Caco-2 (cell line): ENCODE results near the gene ADPRS. TPM values are rescaled to one million over a fixed set of nuclear protein-coding genes. Genes with fewer than 3 reads are reported as not detected.

Experiments
- BruUV-seq: library from RNA; stranded (reverse); fragments of 400-500 nt; replicated peaks from 2 replicates; lab custom pipeline; 2021; lab: Mats Ljungman, UMichigan
- CTCF ChIA-PET: fragments of 300-600 bp; sonication (Branson Sonifier 250); formaldehyde crosslinking; loops from one replicate; lab custom pipeline; 2022; ENCODE audit warnings: antibody characterized with exemption; lab: Charles Lee
- POLR2A ChIA-PET: fragments of 300-600 bp; sonication (Branson Sonifier 250); formaldehyde crosslinking; loops from one replicate; lab custom pipeline; 2022; ENCODE audit warnings: antibody characterized with exemption; lab: Charles Lee
- DNase-seq, 2 experiments: peaks; one replicate each; pipeline versions ENCODE4 v3.0.0 to v3.0.0-alpha.2; 2020 to 2022
- H3K27me3 ChIP-seq: replicated peaks from 2 replicates; pipeline ENCODE4 v1.6.0; 2011; ENCODE audit warnings: low read length; ENCODE audit not compliant: control insufficient read depth, insufficient read depth
- H3K36me3 ChIP-seq: 2 replicates; pipeline ENCODE4 v1.5.1; 2011; ENCODE audit warnings: low read length; ENCODE audit not compliant: control insufficient read depth, insufficient read depth
- H3K4me1 ChIP-seq: fragments of 250-450 bp; sonication (Bioruptor Pico); 2 replicates; pipeline ENCODE4 v1.5.1; 2020; ENCODE audit warnings: mild to moderate bottlenecking
- H3K4me3 ChIP-seq: 2 replicates; pipeline ENCODE4 v1.5.1; 2011; ENCODE audit warnings: low read depth, mild to moderate bottlenecking, control low read depth, low read length
- H3K9me3 ChIP-seq: fragments of 250-450 bp; sonication (Bioruptor Pico); 2 replicates; pipeline ENCODE4 v1.5.1; 2020; ENCODE audit warnings: mild to moderate bottlenecking, moderate library complexity
- H3K27ac Mint-ChIP-seq: one replicate; pipeline ENCODE4 v1.8.0; 2022; ENCODE audit warnings: mixed read lengths; ENCODE audit not compliant: unreplicated experiment
- H3K27me3 Mint-ChIP-seq: one replicate; pipeline ENCODE4 v1.8.0; 2022; ENCODE audit warnings: mixed read lengths; ENCODE audit not compliant: insufficient read depth, unreplicated experiment
- H3K36me3 Mint-ChIP-seq: one replicate; pipeline ENCODE4 v1.8.0; 2022; ENCODE audit warnings: mild to moderate bottlenecking, mixed read lengths; ENCODE audit not compliant: insufficient read depth, unreplicated experiment
- H3K4me1 Mint-ChIP-seq: one replicate; pipeline ENCODE4 v1.8.0; 2022; ENCODE audit warnings: low read depth, mixed read lengths; ENCODE audit not compliant: unreplicated experiment
- H3K4me3 Mint-ChIP-seq: one replicate; pipeline ENCODE4 v1.8.0; 2022; ENCODE audit warnings: mild to moderate bottlenecking, moderate library complexity, mixed read lengths; ENCODE audit not compliant: unreplicated experiment
- H3K9me3 Mint-ChIP-seq: one replicate; pipeline ENCODE4 v1.8.0; 2022; ENCODE audit warnings: mixed read lengths; ENCODE audit not compliant: unreplicated experiment
- CTCF ChIP-seq, 2 experiments: fragments of 200-600 bp in 1 of 2; IDR thresholded peaks; 1 replicate in 1 of 2; 2 replicates in 1 of 2; pipeline versions ENCODE4 v1.5.1 to v1.8.0; 2011 to 2022; ENCODE audit warnings: antibody characterized with exemption in 1 of 2, control low read depth in 1 of 2, inconsistent platforms in 1 of 2, low read depth in 1 of 2, low read length in 1 of 2, mild to moderate bottlenecking in 1 of 2, moderate library complexity in 1 of 2; ENCODE audit not compliant: insufficient read depth in 1 of 2, severe bottlenecking in 1 of 2, unreplicated experiment in 1 of 2
- intact Hi-C: fragments of 100-400 bp; cut with micrococcal nuclease; formaldehyde crosslinking; loops from one replicate; pipeline ENCODE4 v1.10.0; 2022; ENCODE audit not compliant: unreplicated experiment
- total RNA-seq: library from RNA; stranded (reverse); gene quantifications from 2 replicates; pipeline ENCODE4 v1.2.3, GENCODE V29; 2022

ADPRS gene
- total RNA-seq, 1 experiment from 2014 or later: 19.3 TPM

- DNase-seq: no peak
- ChIA-PET POLR2A (interaction anchor here (0.6 kb wide), 1 partner anchor 104 kb away, joined by 3 read pairs; no protein-coding TSS in a partner anchor), CTCF (interaction anchor here (2.0 kb wide), 1 partner anchor 35 kb away, joined by 6 read pairs; no protein-coding TSS in a partner anchor)
- H3K4me3 Mint-ChIP-seq: no peak overlapping the region
- H3K9me3 Mint-ChIP-seq: no peaks in the 10 kb centered on the region
- intact Hi-C loops: no loop called here
- H3K27ac Mint-ChIP-seq: no peak overlapping the region
- no peaks in the 10 kb centered on the region for H3K4me1 Mint-ChIP-seq
- Histone ChIP-seq H3K4me1 (0 out of 2 replicates have a peak, but pooled peaks cover 3% of the 10 kb centered on the region), H3K9me3 (no peaks in the 10 kb centered on the region), H3K4me3 (no peak overlapping the region), H3K36me3 (no peaks in the 10 kb centered on the region), H3K27me3 (no peaks in the 10 kb centered on the region)
- no peak for TF ChIP-seq CTCF (IDR thresholded peaks at IDR 0.05; ENCODE audit: insufficient read depth in 1 of 2, low read depth in 1 of 2, low read length in 1 of 2, severe bottlenecking in 1 of 2, unreplicated experiment in 1 of 2)
- BruUV-seq: no TSS peak
- H3K27me3 Mint-ChIP-seq: no peaks in the 10 kb centered on the region
- no peaks in the 10 kb centered on the region for H3K36me3 Mint-ChIP-seq
Observed at GRCh38 chr1:36132029-36132428, 43.3 kb downstream of the ADPRS start.

GRCh38 chr1:36133484-36133883 is 44.8 kb downstream of the ADPRS start:
- H3K27me3 Mint-ChIP-seq: no peaks in the 10 kb centered on the region
- POLR2A ChIA-PET: no interaction called here
- intact Hi-C loops: no loop called here

GRCh38 chr1:36134031-36134430 is 45.3 kb downstream of the ADPRS start:
- TF ChIP-seq CTCF (IDR thresholded peaks at IDR 0.05; ENCODE audit: insufficient read depth in 1 of 2, low read depth in 1 of 2, low read length in 1 of 2, severe bottlenecking in 1 of 2, unreplicated experiment in 1 of 2): no peak
- H3K4me1 Mint-ChIP-seq: no peaks in the 10 kb centered on the region
- no TSS peak for BruUV-seq
- H3K4me3 ChIP-seq: no peak overlapping the region
- H3K9me3 Mint-ChIP-seq: no peaks in the 10 kb centered on the region
- H3K36me3 Mint-ChIP-seq: peaks cover 5% of the 10 kb centered on the region
- no peak overlapping the region for H3K4me3 Mint-ChIP-seq
- H3K27ac Mint-ChIP-seq: no peak overlapping the region
- DNase-seq: no peak
- H3K4me1 ChIP-seq: no peaks in the 10 kb centered on the region
- ChIA-PET POLR2A (no interaction called here), CTCF (interaction anchor here (0.7 to 2.3 kb wide), 4 partner anchors 11 to 1515 kb away, joined by 6 to 14 read pairs (median 7); no protein-coding TSS in a partner anchor)
- H3K9me3 ChIP-seq: no peaks in the 10 kb centered on the region
- H3K27me3 ChIP-seq: no peaks in the 10 kb centered on the region
- H3K27me3 Mint-ChIP-seq: no peaks in the 10 kb centered on the region
- intact Hi-C loops: loop anchor here (1.0 kb wide), 1 partner anchor 35 kb away; no protein-coding TSS in a partner anchor
- H3K36me3 ChIP-seq: no peaks in the 10 kb centered on the region

More at GRCh38 chr1:36133484-36133883, 44.8 kb downstream of the ADPRS start:
- no peaks in the 10 kb centered on the region for H3K9me3 Mint-ChIP-seq
- H3K27me3 ChIP-seq: no peaks in the 10 kb centered on the region
- no peaks in the 10 kb centered on the region for H3K4me1 Mint-ChIP-seq
- H3K4me1 ChIP-seq: no peaks in the 10 kb centered on the region
- no TSS peak for BruUV-seq
- no peak overlapping the region for H3K4me3 ChIP-seq
- no peaks in the 10 kb centered on the region for H3K36me3 ChIP-seq
- TF ChIP-seq CTCF (IDR thresholded peaks at IDR 0.05; ENCODE audit: insufficient read depth in 1 of 2, low read depth in 1 of 2, low read length in 1 of 2, severe bottlenecking in 1 of 2, unreplicated experiment in 1 of 2): no peak
- no peak overlapping the region for H3K27ac Mint-ChIP-seq
- CTCF ChIA-PET: interaction anchor here (0.6 to 2.0 kb wide), 4 partner anchors 35 to 1515 kb away, joined by 3 to 8 read pairs (median 6); no protein-coding TSS in a partner anchor
- peaks cover 5% of the 10 kb centered on the region for H3K36me3 Mint-ChIP-seq
- H3K9me3 ChIP-seq: no peaks in the 10 kb centered on the region
- DNase-seq: no peak
- H3K4me3 Mint-ChIP-seq: no peak overlapping the region
